ENCODE results near the gene BTBD9.

DNA sequence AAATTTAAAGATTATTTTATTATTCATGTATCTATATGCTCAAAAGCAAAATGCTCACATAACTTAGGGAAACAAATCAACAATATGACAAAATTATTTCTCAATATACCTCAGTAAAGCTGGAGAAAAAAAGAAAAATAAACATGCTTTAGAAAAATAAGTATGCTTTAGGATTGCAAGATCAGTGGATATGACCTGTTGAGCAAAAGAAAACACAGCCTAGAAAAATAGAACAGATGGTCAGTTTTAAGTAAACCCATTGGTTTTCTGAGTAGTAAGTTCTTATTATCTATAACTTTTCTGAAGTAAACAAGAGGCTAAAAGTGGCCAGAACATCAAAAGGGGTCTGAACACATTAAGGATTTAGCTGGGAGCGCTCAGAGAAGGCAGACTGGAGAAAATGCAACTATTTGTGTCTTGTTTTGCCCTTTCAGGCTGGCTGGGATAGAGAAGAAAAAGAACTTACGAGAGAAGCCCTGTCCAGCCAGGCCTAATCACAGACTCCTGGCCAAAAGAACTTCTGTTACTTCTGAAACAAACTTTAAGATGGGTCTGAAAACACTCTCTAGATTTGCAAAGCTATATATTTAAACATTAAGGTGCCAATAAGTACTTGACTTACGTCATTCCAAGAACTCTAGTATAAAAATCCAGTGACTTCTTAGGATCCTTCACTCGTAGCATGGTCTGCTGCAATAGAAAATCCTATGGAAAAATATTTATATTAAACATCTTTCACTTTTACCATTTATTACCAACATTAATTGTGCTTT is 46.7 kb upstream of the BTBD9 start:
- no peak for TF ChIP-seq GTF2F1 (IDR thresholded peaks at IDR 0.05; ENCODE audit: low read length)
- no peak for TF ChIP-seq ZNF382 (CRISPR knock-in tag; IDR thresholded peaks at IDR 0.05; ENCODE audit: borderline replicate concordance)
- no peak for TF ChIP-seq CREM (IDR thresholded peaks at IDR 0.05)
- no peak for TF ChIP-seq CREM (CRISPR knock-in tag; IDR thresholded peaks at IDR 0.05)
- no peak for TF ChIP-seq ETS1 (CRISPR knock-in tag; IDR thresholded peaks at IDR 0.05)
- TF ChIP-seq, protein P1, sequence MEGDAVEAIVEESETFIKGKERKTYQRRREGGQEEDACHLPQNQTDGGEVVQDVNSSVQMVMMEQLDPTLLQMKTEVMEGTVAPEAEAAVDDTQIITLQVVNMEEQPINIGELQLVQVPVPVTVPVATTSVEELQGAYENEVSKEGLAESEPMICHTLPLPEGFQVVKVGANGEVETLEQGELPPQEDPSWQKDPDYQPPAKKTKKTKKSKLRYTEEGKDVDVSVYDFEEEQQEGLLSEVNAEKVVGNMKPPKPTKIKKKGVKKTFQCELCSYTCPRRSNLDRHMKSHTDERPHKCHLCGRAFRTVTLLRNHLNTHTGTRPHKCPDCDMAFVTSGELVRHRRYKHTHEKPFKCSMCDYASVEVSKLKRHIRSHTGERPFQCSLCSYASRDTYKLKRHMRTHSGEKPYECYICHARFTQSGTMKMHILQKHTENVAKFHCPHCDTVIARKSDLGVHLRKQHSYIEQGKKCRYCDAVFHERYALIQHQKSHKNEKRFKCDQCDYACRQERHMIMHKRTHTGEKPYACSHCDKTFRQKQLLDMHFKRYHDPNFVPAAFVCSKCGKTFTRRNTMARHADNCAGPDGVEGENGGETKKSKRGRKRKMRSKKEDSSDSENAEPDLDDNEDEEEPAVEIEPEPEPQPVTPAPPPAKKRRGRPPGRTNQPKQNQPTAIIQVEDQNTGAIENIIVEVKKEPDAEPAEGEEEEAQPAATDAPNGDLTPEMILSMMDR (CRISPR knock-in tag; IDR thresholded peaks at IDR 0.05): no peak
- no peak for TF ChIP-seq EZH2 (conservative IDR thresholded peaks at IDR 0.05; ENCODE audit: low read depth, low read length)
- no peak for TF ChIP-seq ZNF143 (CRISPR knock-in tag; IDR thresholded peaks at IDR 0.05)
- TF ChIP-seq ZNF629 (CRISPR knock-in tag; conservative IDR thresholded peaks at IDR 0.05): no peak
- no peak for TF ChIP-seq CEBPZ (IDR thresholded peaks at IDR 0.05; ENCODE audit: low read length)
- TF ChIP-seq SMC3 (IDR thresholded peaks at IDR 0.05; ENCODE audit: low read length): no peak
- no peak for TF ChIP-seq NFIC (IDR thresholded peaks at IDR 0.05; ENCODE audit: low read length)
- no peak for TF ChIP-seq ZNF557 (CRISPR knock-in tag; IDR thresholded peaks at IDR 0.05)
- TF ChIP-seq TBL1XR1 (IDR thresholded peaks at IDR 0.05; ENCODE audit: borderline replicate concordance, low read length, partially characterized antibody): no peak
- no peak for TF ChIP-seq HMGXB4 (CRISPR knock-in tag; IDR thresholded peaks at IDR 0.05; ENCODE audit: borderline replicate concordance in 1 of 2, low read depth in 1 of 2)
